Osteocyte (in vitro differentiated cells): Measurements from ENCODE around the gene KRTAP29-1. TPM values are rescaled to one million over a fixed set of nuclear protein-coding genes. Genes with fewer than 3 reads are reported as not detected.
A peak's percentile ranks its signal among the peaks of the same experiment; 100 is the strongest.

Source experiments
- DNase-seq: peaks from one replicate; pipeline ENCODE4 v3.0.0; 2021; ENCODE audit warnings: mixed read lengths; ENCODE audit not compliant: unreplicated experiment; ENCODE audit errors: extremely low spot score
- H3K27ac Mint-ChIP-seq: one replicate; pipeline ENCODE4 v1.8.0; 2021; ENCODE audit warnings: mild to moderate bottlenecking, mixed read lengths; ENCODE audit not compliant: unreplicated experiment
- H3K27me3 Mint-ChIP-seq: one replicate; pipeline ENCODE4 v1.8.0; 2021; ENCODE audit warnings: mixed read lengths; ENCODE audit not compliant: unreplicated experiment
- H3K36me3 Mint-ChIP-seq: one replicate; pipeline ENCODE4 v1.8.0; 2021; ENCODE audit warnings: mixed read lengths; ENCODE audit not compliant: unreplicated experiment
- H3K4me1 Mint-ChIP-seq: one replicate; pipeline ENCODE4 v1.8.0; 2021; ENCODE audit warnings: mixed read lengths; ENCODE audit not compliant: unreplicated experiment
- H3K4me3 Mint-ChIP-seq: one replicate; pipeline ENCODE4 v1.8.0; 2021; ENCODE audit warnings: mild to moderate bottlenecking, moderate library complexity, mixed read lengths; ENCODE audit not compliant: unreplicated experiment
- H3K9me3 Mint-ChIP-seq: one replicate; pipeline ENCODE4 v1.8.0; 2021; ENCODE audit warnings: mixed read lengths; ENCODE audit not compliant: unreplicated experiment
- total RNA-seq: library from RNA; stranded (reverse); gene quantifications from 2 replicates; pipeline ENCODE4 v1.2.1, GENCODE V29; 2021
- TF ChIP-seq, protein P1 (sequence below): fragments of 200-600 bp; sonication (generic); IDR thresholded peaks from 2 replicates; pipeline ENCODE4 v1.5.0; 2021; ENCODE audit warnings: antibody characterized with exemption, mild to moderate bottlenecking, moderate library complexity

KRTAP29-1 gene
- total RNA-seq, 1 donor from 2014 or later = not detected

DNA sequence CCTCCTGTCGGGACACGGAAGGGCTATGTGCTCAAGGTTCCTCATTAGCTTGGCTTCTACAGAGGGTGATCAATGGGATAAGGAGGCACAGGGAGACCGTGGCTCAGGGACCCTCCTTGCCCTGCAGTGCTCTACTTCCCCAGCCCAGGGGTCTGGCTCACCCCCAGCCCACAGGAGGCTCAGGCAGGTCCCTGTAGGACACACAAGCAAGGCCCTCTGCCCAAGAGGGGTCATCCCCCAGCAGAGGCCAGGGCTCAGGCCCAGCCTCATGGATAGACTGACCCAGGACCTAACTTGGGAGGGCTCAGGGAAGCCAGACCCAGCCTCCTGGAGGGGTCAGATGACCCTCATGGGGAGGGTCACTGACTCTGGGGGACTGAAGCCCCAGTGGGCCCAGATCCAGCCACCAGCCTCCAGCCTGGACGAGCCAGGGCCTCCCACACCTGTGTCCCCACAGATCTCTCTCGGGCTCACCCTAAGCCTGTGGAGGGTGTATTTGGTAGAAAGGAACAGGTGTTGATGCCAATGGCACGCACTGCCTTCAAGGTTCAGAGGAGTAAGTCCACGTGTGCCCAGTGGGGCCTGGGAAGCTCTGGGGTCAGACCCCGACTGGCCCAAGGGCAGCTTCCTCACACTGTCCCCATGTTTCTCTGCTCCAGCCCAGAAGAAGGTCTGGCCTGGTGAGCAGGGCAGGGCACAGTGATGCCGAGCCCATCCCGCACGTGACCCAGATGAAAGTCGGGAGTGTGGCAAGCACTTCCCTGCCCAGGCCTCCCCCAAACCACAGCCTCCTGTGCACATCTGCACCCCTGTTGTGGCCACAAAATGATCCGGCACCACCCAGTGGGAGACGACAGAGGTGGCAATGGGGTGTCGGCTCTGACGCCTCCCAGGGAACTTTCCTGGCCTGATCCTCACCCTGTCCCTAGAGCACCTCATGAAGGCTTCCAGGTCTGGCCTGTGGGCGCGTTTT is 23.8 kb upstream of the KRTAP29-1 start:
- TF ChIP-seq, protein P1, sequence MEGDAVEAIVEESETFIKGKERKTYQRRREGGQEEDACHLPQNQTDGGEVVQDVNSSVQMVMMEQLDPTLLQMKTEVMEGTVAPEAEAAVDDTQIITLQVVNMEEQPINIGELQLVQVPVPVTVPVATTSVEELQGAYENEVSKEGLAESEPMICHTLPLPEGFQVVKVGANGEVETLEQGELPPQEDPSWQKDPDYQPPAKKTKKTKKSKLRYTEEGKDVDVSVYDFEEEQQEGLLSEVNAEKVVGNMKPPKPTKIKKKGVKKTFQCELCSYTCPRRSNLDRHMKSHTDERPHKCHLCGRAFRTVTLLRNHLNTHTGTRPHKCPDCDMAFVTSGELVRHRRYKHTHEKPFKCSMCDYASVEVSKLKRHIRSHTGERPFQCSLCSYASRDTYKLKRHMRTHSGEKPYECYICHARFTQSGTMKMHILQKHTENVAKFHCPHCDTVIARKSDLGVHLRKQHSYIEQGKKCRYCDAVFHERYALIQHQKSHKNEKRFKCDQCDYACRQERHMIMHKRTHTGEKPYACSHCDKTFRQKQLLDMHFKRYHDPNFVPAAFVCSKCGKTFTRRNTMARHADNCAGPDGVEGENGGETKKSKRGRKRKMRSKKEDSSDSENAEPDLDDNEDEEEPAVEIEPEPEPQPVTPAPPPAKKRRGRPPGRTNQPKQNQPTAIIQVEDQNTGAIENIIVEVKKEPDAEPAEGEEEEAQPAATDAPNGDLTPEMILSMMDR = no peak
- no peaks in the 10 kb centered on the region for H3K36me3 Mint-ChIP-seq
- peaks cover 6% of the 10 kb centered on the region for H3K4me1 Mint-ChIP-seq
- H3K9me3 Mint-ChIP-seq = no peaks in the 10 kb centered on the region
- H3K27ac Mint-ChIP-seq = no peak overlapping the region
- peak; percentile 66 for DNase-seq
- H3K27me3 Mint-ChIP-seq = no peaks in the 10 kb centered on the region
- no peak overlapping the region for H3K4me3 Mint-ChIP-seq

DNA sequence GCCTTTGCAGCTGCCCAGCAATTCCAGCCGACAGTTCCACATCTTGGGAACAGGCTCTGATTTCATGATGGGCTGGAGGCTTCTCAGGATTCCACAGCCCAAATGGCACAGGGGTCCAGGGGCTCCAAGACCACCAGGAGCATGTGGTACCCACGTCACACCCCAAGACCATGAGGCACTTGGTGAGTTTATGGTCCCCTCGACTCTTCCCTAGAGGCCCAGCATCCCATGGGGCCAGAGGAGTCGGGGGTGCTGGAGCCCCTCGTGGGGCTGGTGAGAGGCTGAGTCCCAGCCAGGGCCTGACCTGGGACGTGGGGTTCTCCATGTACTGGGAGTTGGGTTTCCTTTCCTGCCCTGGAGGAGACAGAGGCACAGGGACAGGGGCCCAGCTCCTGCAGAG is 23.0 kb upstream of the KRTAP29-1 start:
- no peaks in the 10 kb centered on the region for H3K36me3 Mint-ChIP-seq
- H3K4me3 Mint-ChIP-seq = no peak overlapping the region
- TF ChIP-seq, protein P1 = no peak
- no peak for DNase-seq
- no peaks in the 10 kb centered on the region for H3K27me3 Mint-ChIP-seq
- H3K27ac Mint-ChIP-seq = no peak overlapping the region
- peaks cover 6% of the 10 kb centered on the region for H3K4me1 Mint-ChIP-seq
- peaks cover 3% of the 10 kb centered on the region for H3K9me3 Mint-ChIP-seq

DNA sequence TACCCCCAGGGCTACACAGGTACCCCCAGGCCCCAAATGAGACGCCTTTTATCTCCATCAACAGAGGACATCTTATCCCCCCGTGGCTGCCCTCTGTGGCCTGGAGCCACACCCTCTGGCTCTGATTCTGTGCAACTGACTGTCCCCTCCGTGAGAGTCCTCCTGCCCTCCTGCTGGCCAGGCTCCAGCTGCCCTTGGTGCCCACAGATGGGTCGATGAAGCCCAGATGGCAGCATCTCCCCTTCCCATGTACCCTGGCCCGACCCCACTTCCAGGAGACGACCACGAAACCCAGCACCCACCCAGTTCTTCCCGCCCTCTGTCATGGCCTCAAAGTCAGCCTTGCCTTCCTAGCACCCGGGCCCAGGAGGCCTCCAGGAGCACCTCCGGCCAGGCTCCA is 22.5 kb upstream of the KRTAP29-1 start:
- no peaks in the 10 kb centered on the region for H3K36me3 Mint-ChIP-seq
- TF ChIP-seq, protein P1 = no peak
- peaks cover 6% of the 10 kb centered on the region for H3K4me1 Mint-ChIP-seq
- DNase-seq = peak; percentile 70
- no peak overlapping the region for H3K4me3 Mint-ChIP-seq
- peaks cover 8% of the 10 kb centered on the region for H3K9me3 Mint-ChIP-seq
- H3K27me3 Mint-ChIP-seq = no peaks in the 10 kb centered on the region
- H3K27ac Mint-ChIP-seq = no peak overlapping the region

DNA sequence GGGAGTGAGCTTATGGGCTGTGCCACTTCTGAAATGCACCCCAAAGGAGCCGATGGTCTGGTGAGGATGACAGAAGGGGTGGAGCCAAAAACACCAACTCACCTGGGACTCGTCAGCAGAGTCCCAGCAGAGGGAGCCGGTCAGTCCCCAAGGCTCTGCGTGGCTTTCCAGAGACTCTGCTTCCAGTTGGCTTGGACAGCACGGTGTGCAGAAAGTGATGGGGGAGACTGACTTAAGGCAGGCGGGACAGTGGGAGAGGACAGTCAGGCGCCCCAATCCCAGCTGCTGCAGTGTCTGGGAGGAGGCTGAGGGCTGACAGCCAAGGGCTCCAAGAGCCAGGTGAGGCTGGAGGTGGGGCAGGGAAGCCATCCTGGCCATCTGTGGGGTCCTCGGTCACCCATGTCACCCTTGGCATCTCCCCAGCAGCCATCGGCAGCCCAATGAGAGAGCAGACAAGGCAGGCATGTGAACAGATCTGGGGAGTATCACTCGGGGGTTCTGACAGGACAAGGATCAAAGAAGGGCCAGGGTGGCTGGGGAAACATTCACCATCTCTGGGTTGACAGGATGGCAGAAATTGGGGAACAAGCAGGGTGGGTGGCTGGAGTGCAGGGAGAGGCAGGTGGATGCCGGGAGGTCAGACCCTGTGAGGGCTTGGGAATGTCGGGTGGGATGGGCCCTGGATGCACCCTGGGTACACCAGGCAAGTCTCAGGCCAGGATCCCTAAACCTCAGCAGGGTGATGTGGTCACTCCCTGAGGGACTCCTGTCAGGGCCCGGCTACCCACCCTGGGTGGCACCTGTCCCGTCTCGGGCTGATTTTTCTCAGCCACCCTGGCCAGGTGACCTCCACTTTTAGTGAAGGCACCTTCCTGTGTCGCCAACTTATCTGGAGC is 21.8 kb upstream of the KRTAP29-1 start:
- TF ChIP-seq, protein P1 = no peak
- Mint-ChIP-seq H3K27ac (no peak overlapping the region), H3K4me1 (peaks cover 6% of the 10 kb centered on the region), H3K27me3 (no peaks in the 10 kb centered on the region), H3K36me3 (no peaks in the 10 kb centered on the region), H3K4me3 (no peak overlapping the region), H3K9me3 (peaks cover 15% of the 10 kb centered on the region)
- DNase-seq = peak; percentile 49
